B cell (primary cell): ENCODE data around the gene COMMD7. TPM values are rescaled to one million over a fixed set of nuclear protein-coding genes. Genes with fewer than 3 reads are reported as not detected.

Source experiments
- ATAC-seq: fragments of 200-7000 bp; cut with Tn5 transposase; one replicate; pipeline ENCODE4 v1.10.0; 2021; ENCODE audit warnings: low read depth, mild to moderate bottlenecking, moderate number of reproducible peaks, moderate library complexity
- CTCF ChIA-PET: fragments of 350-600 bp; sonication (Branson Sonifier 250); formaldehyde crosslinking; loops from one replicate; lab custom pipeline; 2021; ENCODE audit warnings: antibody characterized with exemption, inconsistent platforms; lab: Charles Lee
- POLR2A ChIA-PET: fragments of 350-600 bp; sonication (Branson Sonifier 250); formaldehyde crosslinking; loops from one replicate; lab custom pipeline; 2021; ENCODE audit warnings: antibody characterized with exemption; lab: Charles Lee
- DNase-seq: peaks from one replicate; pipeline ENCODE4 v3.0.0; 2013
- H2AFZ ChIP-seq: 2 replicates; pipeline ENCODE4 v1.6.1; 2012; ENCODE audit warnings: mild to moderate bottlenecking, low read depth, low read length; ENCODE audit not compliant: insufficient read depth, poor library complexity, severe bottlenecking
- H3K27ac ChIP-seq, 2 donors: 1 replicate in 1 of 2; 2 replicates in 1 of 2; pipeline ENCODE4 v1.5.1; 2012 to 2013; ENCODE audit warnings: low read length in 2 of 2, mild to moderate bottlenecking in 2 of 2, moderate library complexity in 1 of 2
- H3K27me3 ChIP-seq, 4 experiments: fragments of 200-600 bp in 1 of 4; sonication (generic) in 1 of 4; replicated peaks in 1 of 4; 1 replicate in 2 of 4; 2 replicates in 2 of 4; pipeline versions ENCODE4 v1.6.1 to v1.7.0; 2013 to 2016; ENCODE audit warnings: low read length in 3 of 4, mild to moderate bottlenecking in 2 of 4, mixed read lengths in 1 of 4, moderate library complexity in 1 of 4; ENCODE audit not compliant: insufficient read depth in 4 of 4, control insufficient read depth in 3 of 4; ENCODE audit errors: control extremely low read depth in 1 of 4
- H3K36me3 ChIP-seq, 2 experiments: replicated peaks in 1 of 2; 1 replicate in 1 of 2; 2 replicates in 1 of 2; pipeline versions ENCODE4 v1.6.1 to v1.7.1; 2013; ENCODE audit warnings: low read length in 1 of 2; ENCODE audit not compliant: insufficient read depth in 2 of 2, control insufficient read depth in 1 of 2; ENCODE audit errors: control extremely low read depth in 1 of 2, extremely low read depth in 1 of 2
- H3K4me1 ChIP-seq, 2 donors: fragments of 200-600 bp in 1 of 2; sonication (generic) in 1 of 2; 1 replicate in 1 of 2; 2 replicates in 1 of 2; pipeline versions ENCODE4 v1.5.1 to v1.6.1; 2013 to 2017; ENCODE audit warnings: low read length in 2 of 2; ENCODE audit not compliant: control insufficient read depth in 2 of 2, insufficient read depth in 2 of 2
- H3K4me2 ChIP-seq: replicated peaks from 2 replicates; pipeline ENCODE3; 2012; ENCODE audit warnings: mild to moderate bottlenecking, low read depth, low read length; ENCODE audit not compliant: poor library complexity, severe bottlenecking
- H3K4me3 ChIP-seq, 5 experiments: fragments of 200-600 bp in 1 of 5; sonication (generic) in 1 of 5; 1 replicate in 3 of 5; 2 replicates in 2 of 5; pipeline versions ENCODE4 v1.5.1 to v1.7.0; 2011 to 2016; ENCODE audit warnings: low read length in 4 of 5, mild to moderate bottlenecking in 4 of 5, low read depth in 2 of 5, control low read depth in 1 of 5, moderate library complexity in 1 of 5; ENCODE audit not compliant: insufficient read depth in 1 of 5; ENCODE audit errors: control extremely low read depth in 1 of 5, extremely low read depth in 1 of 5
- H3K79me2 ChIP-seq: fragments of 200-600 bp; sonication (generic); one replicate; pipeline ENCODE4 v1.6.0; 2016; ENCODE audit warnings: low read length; ENCODE audit not compliant: control insufficient read depth, insufficient read depth
- H3K9ac ChIP-seq: fragments of 200-600 bp; sonication (generic); 2 replicates; pipeline ENCODE4 v1.6.1; 2017; ENCODE audit warnings: mild to moderate bottlenecking, low read length, moderate library complexity
- H3K9me3 ChIP-seq, 3 donors: one replicate each; pipeline versions ENCODE4 v1.6.1 to v1.7.1; 2013; ENCODE audit warnings: low read length in 2 of 3; ENCODE audit not compliant: control insufficient read depth in 2 of 3, insufficient read depth in 1 of 3; ENCODE audit errors: control extremely low read depth in 1 of 3
- H4K20me1 ChIP-seq: 2 replicates; pipeline ENCODE4 v1.6.0; 2012; ENCODE audit warnings: mild to moderate bottlenecking, low read length; ENCODE audit not compliant: insufficient read depth, control insufficient read depth, poor library complexity, severe bottlenecking
- H3K27ac Mint-ChIP-seq: one replicate; pipeline ENCODE4 v1.8.0; 2021; ENCODE audit warnings: mixed read lengths
- H3K27me3 Mint-ChIP-seq: one replicate; pipeline ENCODE4 v1.8.0; 2021; ENCODE audit warnings: mixed read lengths
- H3K4me1 Mint-ChIP-seq: one replicate; pipeline ENCODE4 v1.8.0; 2021; ENCODE audit warnings: mixed read lengths
- H3K4me3 Mint-ChIP-seq: one replicate; pipeline ENCODE4 v1.8.0; 2021; ENCODE audit warnings: mixed read lengths
- H3K9me3 Mint-ChIP-seq: one replicate; pipeline ENCODE4 v1.8.0; 2022; ENCODE audit warnings: mixed read lengths; ENCODE audit not compliant: insufficient read depth
- EZH2 ChIP-seq: IDR thresholded peaks from 2 replicates; pipeline ENCODE4 v1.6.1; 2012; ENCODE audit warnings: borderline replicate concordance, low read depth, mild to moderate bottlenecking, moderate library complexity, low read length; ENCODE audit not compliant: insufficient read depth, poor library complexity, severe bottlenecking
- whole genome bisulfite sequencing: methylation state at CpG from one replicate; pipeline ENCODE4 v1.1.5; 2013; ENCODE audit warnings: missing lambda C conversion rate; ENCODE audit not compliant: insufficient coverage; 5-methylcytosine and 5-hydroxymethylcytosine counted together
- intact Hi-C: fragments of 100-400 bp; cut with micrococcal nuclease; formaldehyde crosslinking; loops from one replicate; pipeline ENCODE4 v1.10.0; 2022
- polyA plus RNA-seq: library from polyadenylated mRNA; depleted of rRNA; stranded (reverse); fragments of >200 nt; gene quantifications from 2 replicates; pipeline ENCODE4 v1.2.3, GENCODE V29; 2012
- total RNA-seq, 2 donors: library from RNA; stranded (reverse); fragments of 120-200 nt in 1 of 2; gene quantifications; 1 replicate in 1 of 2; 2 replicates in 1 of 2; pipeline versions ENCODE4 v1.2.3 to v1.2.4, GENCODE V29; 2013 to 2022
- TF ChIP-seq, protein P1 (sequence below): fragments of 200-600 bp; IDR thresholded peaks from one replicate; pipeline ENCODE4 v1.8.0; 2022; ENCODE audit warnings: antibody characterized with exemption, mild to moderate bottlenecking

The COMMD7 gene
- total and polyA plus RNA-seq, 2 donors (not counting 1 experiment from before 2014, with no cell fraction given), result 24.5 to 34.9 TPM

DNA sequence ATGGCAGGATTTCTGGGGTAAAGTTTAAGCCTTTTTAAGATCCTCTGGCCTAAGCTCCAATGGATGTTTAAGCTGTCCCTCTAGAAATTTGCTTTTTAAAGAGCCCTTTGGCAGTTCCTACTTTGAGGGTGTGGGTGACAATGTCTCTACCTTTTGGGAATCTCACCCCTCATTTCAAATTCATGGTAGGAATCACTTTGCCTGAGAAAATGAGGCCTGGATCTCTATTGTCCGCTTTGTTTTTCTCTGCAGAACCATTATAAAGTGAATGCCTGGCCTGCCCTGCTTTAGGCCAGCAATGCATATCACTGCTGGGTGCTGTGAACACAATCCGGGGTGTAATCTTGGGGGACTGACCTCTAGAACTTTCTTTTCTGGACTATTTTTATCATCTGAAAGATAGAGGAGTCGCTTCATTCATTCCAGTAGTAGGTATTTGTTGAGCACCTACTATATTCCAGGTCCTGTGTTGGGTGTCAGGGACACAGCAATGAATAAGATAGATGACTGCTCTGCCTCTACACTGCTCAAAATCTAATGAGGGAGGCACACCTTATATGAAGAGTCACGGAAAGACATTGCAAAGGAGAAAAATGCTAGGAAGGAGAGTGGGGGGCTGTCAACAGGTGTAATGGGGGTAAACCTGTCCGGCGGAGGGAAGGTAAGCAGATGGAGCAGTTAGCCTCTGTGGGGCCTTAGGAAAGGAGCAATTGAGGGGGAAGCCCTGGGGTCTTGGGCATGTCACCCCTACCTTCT lies 8.6 kb upstream of the COMMD7 start:
- Histone ChIP-seq H3K9ac (no peak overlapping the region), H3K27me3 (no peaks in the 10 kb centered on the region), H3K36me3 (no peaks in the 10 kb centered on the region), H3K4me2 (no peak overlapping the region), H3K79me2 (no peaks in the 10 kb centered on the region), H3K27ac (no peak overlapping the region), H3K9me3 (no peaks in the 10 kb centered on the region), H2AFZ (no peak overlapping the region), H4K20me1 (no peaks in the 10 kb centered on the region), H3K4me3 (no peak overlapping the region), H3K4me1 (no peaks in the 10 kb centered on the region)
- H3K9me3 Mint-ChIP-seq, result no peaks in the 10 kb centered on the region
- ATAC-seq, result no peak
- intact Hi-C loops, result no loop called here
- H3K4me3 Mint-ChIP-seq, result no peak overlapping the region
- 95% methylated on average over 4 of the region's 6 CpGs for WGBS
- CTCF ChIA-PET, result no interaction called here
- TF ChIP-seq EZH2, result no peak
- TF ChIP-seq, protein P1, sequence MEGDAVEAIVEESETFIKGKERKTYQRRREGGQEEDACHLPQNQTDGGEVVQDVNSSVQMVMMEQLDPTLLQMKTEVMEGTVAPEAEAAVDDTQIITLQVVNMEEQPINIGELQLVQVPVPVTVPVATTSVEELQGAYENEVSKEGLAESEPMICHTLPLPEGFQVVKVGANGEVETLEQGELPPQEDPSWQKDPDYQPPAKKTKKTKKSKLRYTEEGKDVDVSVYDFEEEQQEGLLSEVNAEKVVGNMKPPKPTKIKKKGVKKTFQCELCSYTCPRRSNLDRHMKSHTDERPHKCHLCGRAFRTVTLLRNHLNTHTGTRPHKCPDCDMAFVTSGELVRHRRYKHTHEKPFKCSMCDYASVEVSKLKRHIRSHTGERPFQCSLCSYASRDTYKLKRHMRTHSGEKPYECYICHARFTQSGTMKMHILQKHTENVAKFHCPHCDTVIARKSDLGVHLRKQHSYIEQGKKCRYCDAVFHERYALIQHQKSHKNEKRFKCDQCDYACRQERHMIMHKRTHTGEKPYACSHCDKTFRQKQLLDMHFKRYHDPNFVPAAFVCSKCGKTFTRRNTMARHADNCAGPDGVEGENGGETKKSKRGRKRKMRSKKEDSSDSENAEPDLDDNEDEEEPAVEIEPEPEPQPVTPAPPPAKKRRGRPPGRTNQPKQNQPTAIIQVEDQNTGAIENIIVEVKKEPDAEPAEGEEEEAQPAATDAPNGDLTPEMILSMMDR, result no peak
- no peaks in the 10 kb centered on the region for H3K27me3 Mint-ChIP-seq
- no peak overlapping the region for H3K27ac Mint-ChIP-seq
- H3K4me1 Mint-ChIP-seq, result no peaks in the 10 kb centered on the region
- POLR2A ChIA-PET, result no interaction called here
- DNase-seq, result no peak

DNA sequence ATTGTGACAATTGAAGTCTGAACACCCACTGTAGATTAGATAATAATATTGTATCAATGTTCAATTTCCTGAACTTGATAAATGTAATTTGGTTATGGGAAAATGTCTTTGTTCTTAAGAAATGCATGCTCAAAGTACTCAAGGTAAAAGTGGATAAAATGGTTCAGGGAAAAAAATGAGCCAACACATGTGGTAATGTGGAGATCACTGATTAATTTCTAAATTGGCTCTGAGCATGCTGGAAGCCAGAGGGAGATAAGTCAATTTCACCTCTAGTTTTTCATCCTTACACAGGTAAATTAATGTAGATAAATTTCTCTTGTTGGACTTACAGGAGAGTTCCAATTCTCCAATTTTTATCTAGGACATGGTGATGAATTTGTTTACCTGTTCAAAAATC lies 8.0 kb upstream of the COMMD7 start:
- ChIA-PET CTCF (no interaction called here), POLR2A (no interaction called here)
- no peak overlapping the region for H3K4me3 Mint-ChIP-seq
- intact Hi-C loops, result no loop called here
- H3K27ac Mint-ChIP-seq, result no peak overlapping the region
- H3K27me3 Mint-ChIP-seq, result no peaks in the 10 kb centered on the region
- H3K9ac ChIP-seq, result no peak overlapping the region
- H3K4me3 ChIP-seq, result no peak overlapping the region
- H3K27me3 ChIP-seq, result no peaks in the 10 kb centered on the region
- H3K4me1 Mint-ChIP-seq, result no peaks in the 10 kb centered on the region
- no peak for DNase-seq
- no peak overlapping the region for H3K27ac ChIP-seq
- no peak overlapping the region for H3K4me2 ChIP-seq
- H3K9me3 ChIP-seq, result no peaks in the 10 kb centered on the region
- H2AFZ ChIP-seq, result no peak overlapping the region
- no peaks in the 10 kb centered on the region for H4K20me1 ChIP-seq
- H3K4me1 ChIP-seq, result no peaks in the 10 kb centered on the region
- H3K36me3 ChIP-seq, result no peaks in the 10 kb centered on the region
- H3K79me2 ChIP-seq, result no peaks in the 10 kb centered on the region
- no peaks in the 10 kb centered on the region for H3K9me3 Mint-ChIP-seq
- TF ChIP-seq EZH2, result no peak
- TF ChIP-seq, protein P1, result no peak
- no peak for ATAC-seq
